ENCODE measurements around the gene PTPN2.

GRCh38 chr18:12921178-12921577 lies 37.1 kb upstream of the PTPN2 start:
- TF ChIP-seq POLR2A (IDR thresholded peaks at IDR 0.05), result no peak
- no peak for TF ChIP-seq CTCF (IDR thresholded peaks at IDR 0.05)

Data from uterus (tissue), 2 donors.